RWPE1 (cell line): Measurements from ENCODE around the gene OOSP1.

Experiments
- CTCF ChIA-PET: fragments of 350-600 bp; sonication (Branson Sonifier 250); formaldehyde crosslinking; extraction: SDS; loops from one replicate; lab custom pipeline; 2021; lab: Yijun Ruan, JAX
- POLR2A ChIA-PET: fragments of 400-600 bp; formaldehyde crosslinking; extraction: SDS; loops from one replicate; lab custom pipeline; 2020; ENCODE audit warnings: antibody characterized with exemption; ENCODE audit not compliant: low non-redundant PET; lab: Yijun Ruan, JAX
- DNase-seq: peaks from one replicate; pipeline ENCODE4 v3.0.0; 2012; ENCODE audit warnings: low spot score
- H3K27ac ChIP-seq: fragments of 450-650 bp; 2 replicates; pipeline ENCODE4 v1.5.1; 2017
- CTCF ChIP-seq: fragments of 450-650 bp; conservative IDR thresholded peaks from 2 replicates; pipeline ENCODE4 v1.5.1; 2017; ENCODE audit warnings: low read depth, mild to moderate bottlenecking

OOSP1 gene

GRCh38 chr11:59983212-59983611 is 45.0 kb downstream of the OOSP1 start:
- TF ChIP-seq CTCF = no peak
- ChIA-PET CTCF (no interaction called here), POLR2A (no interaction called here)

GRCh38 chr11:59984368-59984767 is 46.1 kb downstream of the OOSP1 start:
- ChIA-PET CTCF (no interaction called here), POLR2A (no interaction called here)
- no peak for DNase-seq
- no peak overlapping the region for H3K27ac ChIP-seq
- TF ChIP-seq CTCF = no peak

More at GRCh38 chr11:59983212-59983611, 45.0 kb downstream of the OOSP1 start:
- no peak overlapping the region for H3K27ac ChIP-seq
- no peak for DNase-seq

GRCh38 chr11:59990421-59990820 is 52.2 kb downstream of the OOSP1 start:
- ChIA-PET POLR2A (no interaction called here), CTCF (no interaction called here)
- TF ChIP-seq CTCF = no peak
- no peak overlapping the region for H3K27ac ChIP-seq
- DNase-seq = no peak

GRCh38 chr11:59992425-59992824 is 54.2 kb downstream of the OOSP1 start:
- DNase-seq = no peak
- H3K27ac ChIP-seq = no peak overlapping the region
- TF ChIP-seq CTCF = no peak
- ChIA-PET CTCF (interaction anchor here (0.7 kb wide), 1 partner anchor 15 kb away, joined by 3 read pairs; no protein-coding TSS in a partner anchor), POLR2A (no interaction called here)

GRCh38 chr11:59997800-59998199 is 59.6 kb downstream of the OOSP1 start:
- ChIA-PET POLR2A (no interaction called here), CTCF (interaction anchor here (0.7 kb wide), 1 partner anchor 479 kb away, joined by 6 read pairs; no protein-coding TSS in a partner anchor)
- TF ChIP-seq CTCF = no peak
- H3K27ac ChIP-seq = no peak overlapping the region
- no peak for DNase-seq

GRCh38 chr11:59999691-60000090 is 61.5 kb downstream of the OOSP1 start:
- POLR2A ChIA-PET = no interaction called here
- CTCF ChIA-PET = no interaction called here
- no peak for TF ChIP-seq CTCF
- H3K27ac ChIP-seq = no peak overlapping the region
- DNase-seq = no peak

GRCh38 chr11:60003729-60004128 is 65.5 kb downstream of the OOSP1 start:
- no peak overlapping the region for H3K27ac ChIP-seq
- TF ChIP-seq CTCF = no peak
- ChIA-PET CTCF (no interaction called here), POLR2A (no interaction called here)
- no peak for DNase-seq
